ENCODE data around the gene XRCC6. TPM values are rescaled to one million over a fixed set of nuclear protein-coding genes. Genes with fewer than 3 reads are reported as not detected.

The XRCC6 gene
- total and polyA plus RNA-seq, 2 of the 13 experiments (the other 11 are each of a cell fraction or from before 2014, with no cell fraction given): 124 to 625 TPM

GRCh38 chr22:41619979-41620588, 1.0 kb upstream of the XRCC6 start (continued):
- TF ChIP-seq DPF2 (CRISPR knock-in tag; IDR thresholded peaks at IDR 0.05; ENCODE audit: borderline replicate concordance, low read depth): no peak
- TF ChIP-seq HMGXB4 (CRISPR knock-in tag; IDR thresholded peaks at IDR 0.05; ENCODE audit: borderline replicate concordance in 1 of 2, low read depth in 1 of 2): peak in 1 of 2 experiments; percentile 55; a peak in 1 of 4 replicates
- TF ChIP-seq ZNF776 (CRISPR knock-in tag; IDR thresholded peaks at IDR 0.05): no peak
- TF ChIP-seq RBM39 (IDR thresholded peaks at IDR 0.05; ENCODE audit: low read depth, low read length, poor library complexity, severe bottlenecking): no peak
- TF ChIP-seq RXRA (CRISPR knock-in tag; IDR thresholded peaks at IDR 0.05): no peak
- TF ChIP-seq POLR2A (IDR thresholded peaks at IDR 0.05; ENCODE audit: insufficient read depth in 1 of 2, low read depth in 2 of 2, low read length in 2 of 2): peak in 1 of 2 experiments; percentile 11; a peak in 1 of 4 replicates
- TF ChIP-seq HMG20A (CRISPR knock-in tag; IDR thresholded peaks at IDR 0.05; ENCODE audit: borderline replicate concordance): no peak
- 0 out of 2 replicates have a peak, but pooled peaks have one; percentile 0 for TF ChIP-seq ZNF768 (CRISPR knock-in tag; IDR thresholded peaks at IDR 0.05)
- no peak for TF ChIP-seq ZNF207 (IDR thresholded peaks at IDR 0.05; ENCODE audit: borderline replicate concordance)
- TF ChIP-seq RBM22 (optimal IDR thresholded peaks at IDR 0.05; ENCODE audit: low read length): no peak
- TF ChIP-seq ZFAT (CRISPR knock-in tag; conservative IDR thresholded peaks at IDR 0.05): no peak
- no peak for TF ChIP-seq ZNF670 (CRISPR knock-in tag; IDR thresholded peaks at IDR 0.05; ENCODE audit: borderline replicate concordance)
- TF ChIP-seq PAX8 (CRISPR knock-in tag; IDR thresholded peaks at IDR 0.05; ENCODE audit: borderline replicate concordance): 0 out of 2 replicates have a peak, but pooled peaks have one; percentile 10
- TF ChIP-seq ZSCAN22 (CRISPR knock-in tag; IDR thresholded peaks at IDR 0.05): no peak
- no peak for TF ChIP-seq E2F5 (CRISPR knock-in tag; conservative IDR thresholded peaks at IDR 0.05)
- TF ChIP-seq REPIN1 (CRISPR knock-in tag; IDR thresholded peaks at IDR 0.05; ENCODE audit: borderline replicate concordance, low read depth): 0 out of 2 replicates have a peak, but pooled peaks have one; percentile 27
- TF ChIP-seq ZNF878 (CRISPR knock-in tag; IDR thresholded peaks at IDR 0.05): 0 out of 2 replicates have a peak, but pooled peaks have one; percentile 17
- TF ChIP-seq ARNT (IDR thresholded peaks at IDR 0.05): no peak
- TF ChIP-seq GABPA (IDR thresholded peaks at IDR 0.05; ENCODE audit: low read depth, low read length): no peak
- TF ChIP-seq GABPA (CRISPR knock-in tag; IDR thresholded peaks at IDR 0.05; ENCODE audit: low read depth): no peak
- no peak for TF ChIP-seq ZNF431 (CRISPR knock-in tag; IDR thresholded peaks at IDR 0.05; ENCODE audit: borderline replicate concordance, low read depth)
- peak; percentile 20; the same call in 1 of the 2 replicates for TF ChIP-seq MAZ (IDR thresholded peaks at IDR 0.05; ENCODE audit: borderline replicate concordance, low read depth, low read length)
- TF ChIP-seq MAZ (CRISPR knock-in tag; IDR thresholded peaks at IDR 0.05; ENCODE audit: low read depth): 0 out of 2 replicates have a peak, but pooled peaks have one; percentile 3
- no peak for TF ChIP-seq ZNF782 (CRISPR knock-in tag; IDR thresholded peaks at IDR 0.05; ENCODE audit: borderline replicate concordance)
- no peak for TF ChIP-seq CEBPZ (IDR thresholded peaks at IDR 0.05; ENCODE audit: low read length)
- no peak for TF ChIP-seq ARHGAP35 (CRISPR knock-in tag; IDR thresholded peaks at IDR 0.05; ENCODE audit: borderline replicate concordance)
